OCI-LY7 (cell line): Measurements from ENCODE around the gene LIPK. TPM values are rescaled to one million over a fixed set of nuclear protein-coding genes. Genes with fewer than 3 reads are reported as not detected.
"Not testable (repeated sequence)": the region's sequence is repeated elsewhere in the genome, so short reads cannot be mapped to it uniquely, and the experiment has no call there.

ENCODE experiments used
- BruUV-seq: library from RNA; stranded (reverse); fragments of 400-500 nt; replicated peaks from 2 replicates; lab custom pipeline; 2021; lab: Mats Ljungman, UMichigan
- CTCF ChIA-PET: fragments of 300-600 bp; sonication (Branson Sonifier 250); formaldehyde crosslinking; loops from one replicate; lab custom pipeline; 2022; ENCODE audit warnings: antibody characterized with exemption; ENCODE audit not compliant: unreplicated experiment; lab: Charles Lee
- POLR2A ChIA-PET: fragments of 300-600 bp; sonication (Branson Sonifier 250); formaldehyde crosslinking; loops from one replicate; lab custom pipeline; 2022; ENCODE audit warnings: antibody characterized with exemption; lab: Charles Lee
- DNase-seq: peaks from one replicate; pipeline ENCODE4 v3.0.0-alpha.2; 2015; ENCODE audit warnings: low spot score
- H2AFZ ChIP-seq: fragments of 200-600 bp; sonication (generic), shearing (Covaris generic); 2 replicates; pipeline ENCODE4 v1.6.1; 2014; ENCODE audit warnings: mild to moderate bottlenecking, antibody characterized with exemption, low read length, moderate library complexity
- H3K27ac ChIP-seq: fragments of 200-600 bp; sonication (generic); 2 replicates; pipeline ENCODE4 v1.5.1; 2014; ENCODE audit warnings: mixed run types, low read depth, mild to moderate bottlenecking, moderate library complexity, low read length, inconsistent platforms; ENCODE audit not compliant: poor library complexity, severe bottlenecking
- H3K36me3 ChIP-seq: fragments of 200-600 bp; sonication (generic); 2 replicates; pipeline ENCODE4 v1.6.1; 2014; ENCODE audit warnings: mild to moderate bottlenecking, antibody characterized with exemption, low read length, moderate library complexity, mixed read lengths; ENCODE audit not compliant: insufficient read depth
- H3K4me1 ChIP-seq: fragments of 200-600 bp; sonication (generic); 2 replicates; pipeline ENCODE4 v1.5.1; 2014; ENCODE audit warnings: mild to moderate bottlenecking, low read length; ENCODE audit not compliant: insufficient read depth, poor library complexity, severe bottlenecking
- H3K4me2 ChIP-seq: fragments of 200-600 bp; sonication (generic); 2 replicates; pipeline ENCODE4 v1.6.1; 2014; ENCODE audit warnings: mild to moderate bottlenecking, low read length
- H3K4me3 ChIP-seq: fragments of 200-600 bp; sonication (generic); 2 replicates; pipeline ENCODE4 v1.5.1; 2014; ENCODE audit warnings: mild to moderate bottlenecking, low read depth, low read length; ENCODE audit not compliant: poor library complexity, severe bottlenecking
- H3K79me2 ChIP-seq: fragments of 200-600 bp; sonication (generic); 2 replicates; pipeline ENCODE4 v1.6.1; 2016; ENCODE audit warnings: low read depth, mild to moderate bottlenecking, low read length, moderate library complexity, mixed read lengths; ENCODE audit not compliant: insufficient read depth
- H3K9me2 ChIP-seq: fragments of 200-600 bp; sonication (generic); 2 replicates; pipeline ENCODE4 v1.6.1; 2016; ENCODE audit warnings: mild to moderate bottlenecking, low read length, mixed read lengths; ENCODE audit not compliant: insufficient read depth
- H3K9me3 ChIP-seq: fragments of 200-600 bp; sonication (generic); 2 replicates; pipeline ENCODE4 v1.6.1; 2014; ENCODE audit warnings: mild to moderate bottlenecking, mixed run types, low read length, mixed read lengths
- H4K20me1 ChIP-seq: fragments of 200-600 bp; sonication (generic); 2 replicates; pipeline ENCODE4 v1.6.1; 2014; ENCODE audit warnings: mild to moderate bottlenecking, antibody characterized with exemption, low read length, moderate library complexity, mixed read lengths; ENCODE audit not compliant: insufficient read depth
- EZH2phosphoT487 ChIP-seq: fragments of 200-600 bp; sonication (generic); IDR thresholded peaks from 2 replicates; pipeline ENCODE4 v1.6.1; 2018; ENCODE audit warnings: low read depth, borderline replicate concordance, mild to moderate bottlenecking, mixed run types, antibody characterized with exemption, low read length, moderate library complexity, mixed read lengths
- intact Hi-C: fragments of 100-400 bp; cut with micrococcal nuclease; formaldehyde crosslinking; loops from one replicate; pipeline ENCODE4 v1.10.0; 2022; ENCODE audit not compliant: unreplicated experiment
- total RNA-seq, 2 experiments: library from RNA; depleted of rRNA in 1 of 2; stranded (reverse); fragments of >200 nt in 1 of 2; shearing (Covaris generic) in 1 of 2; gene quantifications; 2 replicates each; pipeline ENCODE4 v1.2.3, GENCODE V29; 2014 to 2022
- TF ChIP-seq, protein P1 (sequence below): fragments of 200-600 bp; sonication (generic); conservative IDR thresholded peaks from 2 replicates; pipeline ENCODE4 v1.5.1; 2014; ENCODE audit warnings: mild to moderate bottlenecking, antibody characterized with exemption, low read length, moderate library complexity, mixed read lengths

The LIPK gene
- total RNA-seq, 2 experiments from 2014 or later = not detected

DNA sequence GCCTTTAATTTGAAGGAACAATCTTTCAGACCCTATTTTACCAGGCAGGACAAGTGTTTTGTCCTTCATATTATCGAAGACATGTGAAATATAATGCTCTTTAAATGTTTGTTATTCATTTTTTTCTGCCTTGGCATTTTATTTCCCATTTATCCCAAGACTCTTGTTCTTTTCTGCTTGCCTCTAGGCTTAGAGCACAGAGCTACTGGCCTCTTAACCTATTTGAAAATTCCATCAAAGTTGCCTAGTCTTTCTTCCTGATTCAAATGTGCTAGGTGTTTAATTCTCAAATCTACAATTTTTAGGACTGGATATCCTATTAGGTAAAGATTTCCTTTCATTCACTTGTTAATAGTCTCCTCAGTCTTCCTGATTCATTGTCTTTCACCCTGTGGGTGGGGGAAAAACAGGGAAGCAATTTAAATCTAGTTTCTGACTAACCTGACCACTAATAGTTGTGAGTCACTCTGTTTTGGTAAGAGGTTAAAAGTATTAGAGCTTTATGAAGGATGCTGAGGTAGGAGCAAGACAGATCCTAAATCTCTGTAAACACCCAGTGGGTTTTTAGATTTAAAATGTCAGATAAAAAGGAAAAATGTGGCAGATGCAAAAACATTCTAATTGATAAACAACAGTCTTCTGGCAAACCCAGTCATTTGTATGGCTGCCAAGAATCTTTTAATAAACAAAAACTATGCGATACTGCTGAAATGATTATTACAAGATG is 1.5 kb downstream of the LIPK start:
- Histone ChIP-seq H4K20me1 (no peaks in the 10 kb centered on the region), H3K4me1 (no peaks in the 10 kb centered on the region), H2AFZ (no peak overlapping the region), H3K4me2 (no peak overlapping the region), H3K27ac (no peak overlapping the region), H3K36me3 (no peaks in the 10 kb centered on the region), H3K9me3 (no peaks in the 10 kb centered on the region), H3K9me2 (no peaks in the 10 kb centered on the region), H3K79me2 (no peaks in the 10 kb centered on the region), H3K4me3 (no peak overlapping the region)
- CTCF ChIA-PET = no interaction called here
- BruUV-seq = no TSS peak
- no peak for TF ChIP-seq EZH2phosphoT487
- TF ChIP-seq, protein P1, sequence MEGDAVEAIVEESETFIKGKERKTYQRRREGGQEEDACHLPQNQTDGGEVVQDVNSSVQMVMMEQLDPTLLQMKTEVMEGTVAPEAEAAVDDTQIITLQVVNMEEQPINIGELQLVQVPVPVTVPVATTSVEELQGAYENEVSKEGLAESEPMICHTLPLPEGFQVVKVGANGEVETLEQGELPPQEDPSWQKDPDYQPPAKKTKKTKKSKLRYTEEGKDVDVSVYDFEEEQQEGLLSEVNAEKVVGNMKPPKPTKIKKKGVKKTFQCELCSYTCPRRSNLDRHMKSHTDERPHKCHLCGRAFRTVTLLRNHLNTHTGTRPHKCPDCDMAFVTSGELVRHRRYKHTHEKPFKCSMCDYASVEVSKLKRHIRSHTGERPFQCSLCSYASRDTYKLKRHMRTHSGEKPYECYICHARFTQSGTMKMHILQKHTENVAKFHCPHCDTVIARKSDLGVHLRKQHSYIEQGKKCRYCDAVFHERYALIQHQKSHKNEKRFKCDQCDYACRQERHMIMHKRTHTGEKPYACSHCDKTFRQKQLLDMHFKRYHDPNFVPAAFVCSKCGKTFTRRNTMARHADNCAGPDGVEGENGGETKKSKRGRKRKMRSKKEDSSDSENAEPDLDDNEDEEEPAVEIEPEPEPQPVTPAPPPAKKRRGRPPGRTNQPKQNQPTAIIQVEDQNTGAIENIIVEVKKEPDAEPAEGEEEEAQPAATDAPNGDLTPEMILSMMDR = no peak
- intact Hi-C loops = no loop called here
- POLR2A ChIA-PET = no interaction called here
- no peak for DNase-seq

DNA sequence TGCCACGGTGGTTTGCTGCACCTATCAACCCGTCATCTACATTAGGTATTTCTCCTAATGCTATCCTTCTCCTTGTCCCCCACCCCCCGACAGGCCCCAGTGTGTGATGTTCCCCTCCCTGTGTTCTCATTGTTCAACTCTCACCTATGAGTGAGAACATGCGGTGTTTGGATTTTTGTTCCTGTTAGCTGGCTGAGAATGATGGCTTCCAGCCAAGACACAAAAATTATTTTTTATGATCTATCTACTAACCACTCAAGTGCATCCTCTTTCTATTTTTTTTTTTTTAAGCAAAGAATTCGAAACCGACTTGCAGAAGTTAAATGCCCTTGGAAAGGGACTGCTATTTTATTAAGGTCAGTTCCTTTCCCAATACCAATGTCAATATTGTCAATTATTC is 3.3 kb downstream of the LIPK start:
- CTCF ChIA-PET, POLR2A ChIA-PET, H2AFZ ChIP-seq, H3K79me2 ChIP-seq, H3K9me3 ChIP-seq, BruUV-seq, H4K20me1 ChIP-seq, H3K9me2 ChIP-seq, H3K36me3 ChIP-seq, H3K4me1 ChIP-seq, DNase-seq, H3K27ac ChIP-seq, intact Hi-C loops, H3K4me2 ChIP-seq, H3K4me3 ChIP-seq: not testable (repeated sequence)

DNA sequence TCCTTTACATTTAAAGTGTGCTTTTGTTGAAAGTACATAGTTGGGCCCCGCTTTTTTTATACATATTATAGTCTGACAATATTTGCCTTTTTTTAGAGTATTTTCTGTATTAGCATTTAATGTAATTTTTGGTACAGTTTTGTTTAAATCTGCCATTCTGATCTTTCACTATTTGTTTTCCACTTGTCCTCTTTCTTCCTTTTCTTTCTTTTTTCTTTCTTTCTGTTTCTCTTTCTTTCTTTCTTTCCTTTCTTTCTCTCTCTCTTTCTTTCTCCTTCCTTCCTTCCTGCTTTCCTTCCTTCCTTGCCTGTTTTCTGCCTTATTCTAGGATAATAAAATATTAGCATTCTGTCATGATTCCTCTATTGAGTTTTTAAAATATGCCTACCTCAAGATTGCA is 9.5 kb downstream of the LIPK start:
- no peaks in the 10 kb centered on the region for H3K36me3 ChIP-seq
- no peaks in the 10 kb centered on the region for H3K9me3 ChIP-seq
- DNase-seq = no peak
- H3K79me2 ChIP-seq = no peaks in the 10 kb centered on the region
- no TSS peak for BruUV-seq
- H2AFZ ChIP-seq = no peak overlapping the region
- H3K4me2 ChIP-seq = no peak overlapping the region
- H3K4me1 ChIP-seq = no peaks in the 10 kb centered on the region
- no peak overlapping the region for H3K4me3 ChIP-seq
- intact Hi-C loops = no loop called here
- no peaks in the 10 kb centered on the region for H4K20me1 ChIP-seq
- no peaks in the 10 kb centered on the region for H3K9me2 ChIP-seq
- H3K27ac ChIP-seq = no peak overlapping the region
- ChIA-PET CTCF (no interaction called here), POLR2A (no interaction called here)
- no peak for TF ChIP-seq EZH2phosphoT487
